LNCAP (cell line): ENCODE data around the gene IDUA.

ENCODE experiments used
- CTCF ChIP-seq: fragments of 450-650 bp; IDR thresholded peaks from 2 replicates; pipeline ENCODE4 v1.5.1; 2017; ENCODE audit warnings: mild to moderate bottlenecking

Gene IDUA

GRCh38 chr4:986879-987623 is at the start of gene IDUA:
Gene IDUA, plus strand, starts transcription at chr4:987044. Its CDS starts 41 bp downstream, at chr4:987085.
- TF ChIP-seq CTCF, result peak; percentile 50

GRCh38 chr4:945274-946102 is 41.4 kb upstream of the IDUA start:
- no peak for TF ChIP-seq CTCF

GRCh38 chr4:946103-946450 is 40.8 kb upstream of the IDUA start:
- no peak for TF ChIP-seq CTCF

- TF ChIP-seq CTCF, result no peak
Measured at GRCh38 chr4:946517-947471, 40.0 kb upstream of the IDUA start.

GRCh38 chr4:947491-947971 is 39.3 kb upstream of the IDUA start:
- TF ChIP-seq CTCF, result no peak

- TF ChIP-seq CTCF, result no peak
Measured at GRCh38 chr4:948101-948935, 38.5 kb upstream of the IDUA start.
